Lung microvascular endothelial cell (primary cell): ENCODE measurements around the gene ZC2HC1B. TPM values are rescaled to one million over a fixed set of nuclear protein-coding genes. Genes with fewer than 3 reads are reported as not detected.
"Not testable (repeated sequence)": the region's sequence is repeated elsewhere in the genome, so short reads cannot be mapped to it uniquely, and the experiment has no call there.

Source experiments
- DNase-seq, 2 donors: peaks; one replicate each; pipeline versions ENCODE4 v3.0.0 to v3.0.0-alpha.2; 2010; ENCODE audit warnings: low read depth in 2 of 2
- total RNA-seq: library from RNA; depleted of rRNA; stranded (reverse); fragments of >200 nt; gene quantifications from 2 replicates; pipeline ENCODE4 v1.2.1, GENCODE V29; 2014

The ZC2HC1B gene, protein sequence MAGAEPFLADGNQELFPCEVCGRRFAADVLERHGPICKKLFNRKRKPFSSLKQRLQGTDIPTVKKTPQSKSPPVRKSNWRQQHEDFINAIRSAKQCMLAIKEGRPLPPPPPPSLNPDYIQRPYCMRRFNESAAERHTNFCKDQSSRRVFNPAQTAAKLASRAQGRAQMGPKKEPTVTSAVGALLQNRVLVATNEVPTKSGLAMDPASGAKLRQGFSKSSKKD
- not detected in 2 replicates for total RNA-seq

DNA sequence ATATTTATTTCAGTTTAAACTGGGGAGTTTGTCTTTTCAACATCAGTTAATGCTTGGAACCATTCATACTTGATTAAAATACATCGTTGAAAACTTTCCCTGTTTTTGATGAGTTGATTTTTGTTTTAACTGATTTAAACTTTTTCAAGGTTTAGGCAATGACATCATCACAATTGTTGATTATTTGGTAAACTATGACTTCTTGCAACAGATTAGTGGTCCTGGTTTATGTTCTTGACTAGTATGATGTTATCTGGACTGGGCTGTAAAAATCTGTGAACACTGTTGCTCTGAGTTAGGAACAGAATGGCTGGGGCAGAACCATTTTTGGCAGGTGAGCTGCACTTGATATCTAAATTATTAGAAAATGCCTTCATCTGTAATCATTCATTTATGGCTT, at the start of gene ZC2HC1B:
Gene ZC2HC1B, plus strand, starts transcription at position 241 of the 400 bp plus-strand sequence. Its CDS starts 66 bp downstream, at position 307.
- no peak for DNase-seq

DNA sequence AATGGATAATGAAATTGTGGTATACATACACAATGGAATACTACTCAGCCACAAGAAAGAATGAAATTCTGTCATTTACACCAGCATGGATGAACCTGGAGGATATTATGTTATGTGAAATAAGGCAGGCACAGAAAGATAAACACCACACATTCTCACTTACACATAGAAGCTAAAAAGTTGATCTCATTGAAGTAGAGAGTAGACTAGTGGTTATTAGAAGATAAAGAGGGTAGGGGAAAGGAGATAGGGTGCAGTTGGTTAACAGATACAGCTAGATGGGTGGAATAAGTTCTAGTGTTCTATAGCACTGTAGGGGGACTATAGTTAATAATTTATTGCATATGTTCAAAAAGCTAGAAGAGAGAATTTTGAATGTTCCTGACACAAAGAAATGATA, 46.7 kb upstream of the ZC2HC1B start:
- no peak for DNase-seq

DNA sequence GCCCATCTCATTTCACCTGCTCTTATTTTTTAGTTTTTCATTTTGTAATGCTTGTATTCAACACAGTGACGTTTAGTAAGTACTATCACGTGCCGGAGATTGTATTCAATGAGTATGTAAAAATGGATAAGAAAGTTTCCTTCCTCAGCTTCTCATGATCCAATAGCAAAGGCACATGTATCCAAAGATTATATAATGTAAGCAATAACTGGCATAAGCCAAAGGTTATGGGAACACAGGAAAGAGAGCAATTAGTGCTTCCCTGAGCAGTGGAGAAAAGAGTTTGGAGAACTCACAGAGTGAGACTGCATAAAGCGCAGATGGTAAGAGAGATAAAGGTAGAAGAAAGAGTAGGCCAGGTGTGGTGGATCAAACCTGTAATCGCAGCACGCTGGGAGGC, 42.9 kb upstream of the ZC2HC1B start:
- DNase-seq: peak; percentile 68 to 83

DNA sequence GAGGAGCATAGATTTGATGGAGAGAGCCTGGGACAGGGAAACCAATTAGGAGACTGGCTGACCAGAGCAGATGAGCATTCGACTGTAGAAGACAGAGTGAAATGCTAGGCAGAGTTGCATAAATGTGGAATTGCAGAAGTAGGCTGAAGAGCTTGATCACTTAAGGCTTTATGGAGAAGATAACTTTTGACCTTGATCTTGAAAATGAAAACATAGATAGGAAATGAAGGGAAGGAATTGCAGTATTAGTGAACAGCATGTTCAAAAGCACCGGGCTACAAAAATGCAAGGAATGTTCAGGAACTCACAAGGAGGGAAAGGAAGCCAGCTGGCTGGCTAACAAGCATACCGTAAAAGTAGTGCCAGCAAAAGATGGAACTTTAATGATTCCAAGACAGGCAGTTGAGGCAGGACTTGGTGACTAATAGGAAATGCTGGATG, 41.7 kb upstream of the ZC2HC1B start:
- peak in 1 of 2 donors; percentile 81 for DNase-seq

DNA sequence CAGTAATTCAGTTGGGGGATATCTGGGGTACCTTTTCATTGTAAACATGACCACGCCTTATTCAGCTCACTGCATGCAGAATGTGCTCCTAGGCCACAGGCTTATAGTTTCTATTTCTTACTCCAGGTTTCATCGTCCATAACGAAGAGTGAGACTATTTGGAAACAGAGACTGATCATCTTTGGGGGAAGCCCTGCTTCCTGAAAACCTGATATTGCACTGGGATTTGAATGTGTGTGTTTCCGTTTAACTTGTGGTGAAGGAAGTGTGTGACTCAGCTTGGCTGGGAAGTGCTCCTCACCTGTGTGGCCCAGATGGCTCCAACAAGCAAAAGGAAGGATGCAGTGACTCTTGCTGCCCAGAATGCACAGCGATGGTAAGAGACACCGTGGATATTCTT, 40.7 kb upstream of the ZC2HC1B start:
- DNase-seq: peak; percentile 77 to 94

DNA sequence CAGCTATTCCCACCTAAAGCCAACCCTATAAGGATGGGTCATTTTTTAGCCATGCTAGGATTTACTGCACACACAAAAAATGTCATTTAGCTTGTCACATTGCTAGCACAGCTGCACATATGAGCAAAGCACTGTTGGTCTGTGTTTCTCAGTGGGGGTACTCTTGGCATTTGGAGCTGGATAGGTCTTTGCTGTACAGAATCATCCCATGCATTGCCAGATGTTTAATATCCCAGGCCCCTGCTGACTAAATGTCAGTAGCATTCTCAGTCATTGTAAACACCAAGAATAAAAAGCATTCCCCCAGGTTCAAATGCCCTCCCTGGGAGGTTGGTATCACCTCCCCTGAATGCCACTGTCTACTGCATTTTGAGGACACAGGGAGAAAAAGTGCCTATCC, 35.7 kb upstream of the ZC2HC1B start:
- DNase-seq: no peak

DNA sequence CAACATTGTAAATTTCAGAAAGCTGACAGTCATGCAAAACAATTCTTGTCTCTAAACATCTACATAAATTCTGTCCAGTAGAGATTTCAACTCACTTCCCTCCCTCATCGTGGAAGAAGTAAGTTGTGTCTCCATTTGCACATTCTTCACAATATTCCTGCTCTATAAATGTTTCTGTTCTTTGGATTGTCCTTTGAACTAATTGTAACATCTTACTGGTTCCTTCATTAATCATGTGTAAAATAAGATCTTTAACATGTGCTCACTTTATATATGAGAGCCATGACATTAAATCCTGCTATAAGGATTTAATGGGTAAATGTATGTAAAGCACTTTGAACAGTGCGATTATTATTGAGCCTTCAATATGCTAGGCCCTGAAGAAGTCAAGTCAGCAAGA, 28.1 kb upstream of the ZC2HC1B start:
- DNase-seq: no peak

DNA sequence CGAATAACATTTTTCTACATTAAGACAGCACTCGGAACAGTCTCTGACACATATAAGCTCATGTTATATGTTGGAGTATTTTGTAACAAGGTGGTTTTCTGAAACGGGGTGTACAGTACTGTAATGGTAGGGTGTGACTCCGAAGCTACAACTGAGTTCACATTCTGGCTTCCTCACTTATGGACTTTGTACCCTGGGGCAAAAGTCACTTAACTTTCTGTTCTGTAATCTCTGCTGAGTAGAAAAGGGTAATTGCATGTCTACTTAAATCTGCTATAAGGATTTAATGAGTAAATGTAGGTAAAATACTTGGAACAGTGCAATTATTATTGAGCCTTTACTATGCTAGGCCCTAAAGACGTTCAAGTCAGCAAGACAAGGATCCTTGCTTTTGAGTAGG, 25.9 kb upstream of the ZC2HC1B start:
- no peak for DNase-seq

DNA sequence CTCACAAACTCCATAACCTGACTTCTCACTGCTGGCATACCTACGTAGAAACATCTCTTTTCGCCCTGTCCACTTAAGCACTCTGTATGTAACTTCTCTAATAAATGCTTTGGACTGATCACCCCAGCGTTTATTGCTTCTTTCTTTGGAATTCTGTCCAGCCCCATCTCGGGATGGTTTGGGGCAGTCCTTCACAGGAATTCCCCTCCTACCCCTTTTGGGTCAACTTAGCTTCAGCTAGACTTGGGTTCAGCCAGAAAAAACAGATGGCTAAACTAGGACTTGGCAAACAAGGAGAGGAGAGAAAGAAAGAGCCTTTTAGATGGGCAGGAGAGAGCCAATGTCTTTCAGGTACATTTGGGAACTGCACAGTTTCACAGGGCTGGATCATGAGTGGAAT, 25.1 kb upstream of the ZC2HC1B start:
- DNase-seq: no peak

DNA sequence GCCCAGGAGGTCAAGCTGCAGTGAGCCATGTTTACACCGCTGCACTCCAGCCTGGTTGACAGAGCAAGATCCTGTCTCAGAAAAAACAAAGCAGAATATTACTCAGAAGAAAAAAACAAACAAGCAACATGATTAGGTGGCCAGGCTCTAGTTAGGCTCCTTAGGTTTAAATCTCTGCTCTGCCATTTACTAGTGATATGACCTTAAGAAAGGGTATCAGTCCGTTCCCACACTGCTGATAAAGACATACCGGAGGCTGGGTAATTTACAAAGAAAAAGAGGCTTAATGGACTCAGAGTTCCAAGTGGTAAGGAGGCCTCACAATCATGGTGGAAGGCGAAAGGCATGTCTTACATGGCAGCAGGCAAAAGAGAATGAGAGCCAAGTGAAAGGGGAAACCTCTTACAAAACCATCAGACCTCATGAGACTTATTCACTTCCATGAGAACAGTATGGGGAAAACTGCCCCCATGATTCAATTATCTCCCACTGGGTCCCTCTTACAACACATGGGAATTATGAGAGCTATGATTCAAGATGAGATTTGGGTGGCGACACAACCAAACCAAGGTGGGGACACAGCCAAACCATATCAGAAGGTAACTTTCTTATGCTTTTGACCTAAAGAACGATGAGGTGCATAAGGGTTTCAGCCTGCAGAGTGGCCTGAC, 23.5 kb upstream of the ZC2HC1B start:
- DNase-seq: no peak

DNA sequence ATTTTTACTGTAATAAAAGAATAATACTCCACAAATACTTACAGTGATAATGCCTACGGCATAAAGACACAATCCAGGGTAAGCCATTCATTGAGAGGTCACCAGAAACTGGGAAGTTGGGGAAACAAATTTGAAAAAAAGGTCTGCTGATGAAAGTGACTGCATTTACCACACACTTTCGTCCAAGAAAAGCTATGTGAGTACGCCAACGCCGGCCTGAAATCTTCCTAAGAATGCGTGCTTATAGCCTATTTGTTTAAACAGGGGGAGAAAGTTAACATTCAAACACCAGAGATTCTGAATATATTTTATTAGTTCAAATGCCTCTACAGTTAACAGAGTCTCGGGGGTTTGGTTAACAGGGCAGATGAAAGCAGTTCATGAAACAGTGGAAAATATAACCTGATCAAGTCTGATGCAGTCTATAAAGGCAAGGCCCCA, 21.8 kb upstream of the ZC2HC1B start:
- DNase-seq: no peak

DNA sequence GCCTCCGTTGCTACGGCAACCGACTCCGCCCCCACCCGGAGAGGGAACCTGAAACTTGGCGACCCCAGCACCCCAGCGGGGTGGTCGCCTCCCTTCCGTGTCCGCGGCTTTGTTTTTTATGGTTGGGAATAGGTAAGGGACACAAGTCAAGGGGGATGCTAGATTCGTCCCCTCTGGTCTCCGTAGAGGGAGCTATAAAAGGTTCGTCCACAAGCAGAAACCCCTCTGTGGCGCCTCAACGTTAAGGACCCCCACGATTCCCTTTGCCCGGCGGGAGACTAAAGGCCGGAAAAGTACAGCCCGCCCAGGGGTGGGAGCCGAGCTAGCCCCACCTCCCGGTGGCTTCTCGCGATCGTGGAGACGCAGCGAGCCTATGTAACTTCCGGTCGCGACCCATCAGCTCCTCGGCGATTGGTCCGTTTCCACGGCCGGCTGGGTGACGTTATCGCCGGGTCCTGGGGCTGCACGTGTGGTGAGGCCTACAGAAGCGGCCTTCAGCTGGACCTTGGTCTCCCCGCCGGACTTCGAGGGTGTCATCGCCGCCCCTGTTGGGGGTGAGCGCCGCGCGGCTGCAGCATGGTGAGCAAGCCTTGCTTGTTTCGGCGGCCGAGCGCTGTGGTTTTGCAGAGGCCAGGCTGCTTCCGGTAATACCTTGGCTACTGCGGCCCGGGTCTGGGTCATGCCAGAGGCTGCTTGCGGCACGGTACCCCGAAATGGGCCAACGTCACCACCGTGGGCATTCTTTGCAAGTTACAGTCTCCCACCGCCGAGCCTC, 21.2 kb upstream of the ZC2HC1B start, which contains the start of gene LTV1:
Gene LTV1, plus strand, starts transcription at position 437 of the 775 bp plus-strand sequence. Its CDS starts 140 bp downstream, at position 577.
- DNase-seq: peak; percentile 97 to 98

DNA sequence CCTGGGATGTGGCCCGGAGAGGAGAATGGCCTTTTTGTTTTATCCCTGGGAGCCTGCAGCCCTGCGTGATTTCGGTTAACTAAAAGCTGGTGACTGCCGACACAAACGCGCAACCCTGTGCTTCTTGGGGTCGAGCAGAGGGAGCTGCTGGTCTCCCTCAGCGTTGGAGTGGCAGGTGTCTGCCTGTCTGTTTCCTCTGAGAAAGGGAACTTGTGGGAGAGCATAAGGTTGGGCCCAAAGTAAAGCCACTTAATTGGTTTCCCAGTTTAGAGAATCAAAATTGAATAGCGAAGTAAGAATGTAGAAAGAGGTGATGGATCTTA, 20.6 kb upstream of the ZC2HC1B start:
- no peak for DNase-seq

DNA sequence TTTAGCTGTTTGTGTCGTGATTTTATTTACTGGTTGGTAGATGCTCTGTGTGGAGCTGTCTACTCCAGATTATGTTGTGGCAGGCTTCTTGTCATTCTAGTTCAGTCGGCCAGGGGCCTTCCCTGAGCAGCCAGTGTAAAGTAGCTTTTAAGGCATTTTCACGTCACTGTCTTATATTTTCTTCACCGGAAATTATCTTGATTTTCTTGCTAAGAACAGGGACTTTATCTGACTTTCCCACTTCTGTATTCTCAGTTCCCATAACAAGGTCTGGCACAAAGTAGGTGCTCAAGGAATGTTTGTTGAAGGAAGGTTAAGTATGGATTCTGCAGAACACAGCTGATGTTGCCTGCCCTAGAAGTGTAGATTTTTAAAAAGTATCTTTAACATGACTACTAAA, 20.3 kb upstream of the ZC2HC1B start:
- DNase-seq: peak; percentile 15 to 20

DNA sequence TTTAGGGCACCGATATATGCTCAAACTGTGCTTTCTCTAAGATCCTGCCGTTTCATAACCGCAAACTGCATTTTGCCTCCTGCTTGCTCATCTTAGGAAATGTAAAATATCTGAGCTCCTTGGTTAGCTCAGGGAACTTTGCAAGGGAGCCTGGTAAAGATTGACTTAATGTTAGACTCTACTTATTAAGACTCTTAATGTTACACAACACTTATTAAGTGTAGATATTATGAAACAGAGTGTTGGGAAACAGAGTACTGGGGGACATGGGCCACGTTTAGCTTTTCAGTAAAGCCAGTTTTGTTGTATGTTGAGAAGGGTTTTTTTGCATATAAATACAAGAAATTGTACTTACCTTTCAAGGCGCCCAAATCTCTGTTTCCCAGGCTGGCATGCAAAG, 19.2 kb upstream of the ZC2HC1B start:
- DNase-seq: no peak

DNA sequence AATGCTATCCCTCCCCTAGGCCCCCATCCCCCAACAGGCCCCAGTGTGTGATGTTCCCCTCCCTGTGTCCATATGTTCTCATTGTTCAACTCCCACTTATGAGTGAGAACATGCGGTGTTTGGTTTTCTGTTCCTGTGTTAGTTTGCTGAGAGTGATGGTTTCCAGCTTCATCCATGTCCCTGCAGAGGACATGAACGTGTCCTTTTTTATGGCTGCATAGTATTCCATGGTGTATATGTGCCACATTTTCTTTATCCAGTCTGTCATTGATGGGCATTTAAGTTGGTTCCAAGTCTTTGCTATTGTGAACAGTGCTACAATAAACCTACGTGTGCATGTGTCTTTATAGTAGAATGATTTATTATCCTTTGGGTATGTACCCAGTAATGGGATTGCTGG, 12.6 kb upstream of the ZC2HC1B start:
- DNase-seq: not testable (repeated sequence)

DNA sequence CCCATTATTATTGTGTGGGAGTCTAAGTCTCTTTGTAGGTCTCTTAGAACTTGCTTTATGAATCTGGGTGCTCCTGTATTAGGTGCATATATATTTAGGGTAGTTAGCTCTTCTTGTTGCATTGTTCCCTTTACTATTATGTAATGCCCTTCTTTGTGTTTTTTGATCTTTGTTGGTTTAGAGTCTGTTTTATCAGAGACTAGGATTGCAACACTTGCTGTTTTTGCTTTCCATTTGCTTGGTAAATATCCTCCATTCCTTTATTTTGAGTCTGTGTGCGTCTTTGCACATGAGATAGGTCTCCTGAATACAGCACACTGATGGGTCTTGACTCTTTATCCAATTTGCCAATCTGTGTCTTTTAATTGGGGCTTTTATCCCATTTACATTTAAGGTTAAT, 9.2 kb upstream of the ZC2HC1B start:
- not testable (repeated sequence) for DNase-seq

DNA sequence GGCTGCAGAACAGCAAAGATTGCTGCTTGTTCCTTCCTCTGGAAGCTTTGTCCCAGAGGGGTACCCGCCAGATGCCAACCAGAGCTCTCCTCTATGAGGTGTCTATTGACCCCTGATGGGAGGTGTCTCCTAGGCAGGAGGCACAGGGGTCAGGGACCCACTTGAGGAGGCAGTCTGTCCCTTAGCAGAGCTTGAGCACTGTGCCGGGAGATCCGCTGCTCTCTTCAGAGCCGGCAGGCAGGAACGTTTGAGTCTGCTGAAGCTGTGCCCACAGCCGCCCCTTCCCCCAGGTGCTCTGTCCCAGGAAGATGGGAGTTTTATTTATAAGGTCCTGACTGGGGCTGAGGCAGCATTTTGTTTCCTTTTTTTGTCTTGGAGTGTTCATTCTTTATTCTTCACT, 7.5 kb upstream of the ZC2HC1B start:
- not testable (repeated sequence) for DNase-seq

DNA sequence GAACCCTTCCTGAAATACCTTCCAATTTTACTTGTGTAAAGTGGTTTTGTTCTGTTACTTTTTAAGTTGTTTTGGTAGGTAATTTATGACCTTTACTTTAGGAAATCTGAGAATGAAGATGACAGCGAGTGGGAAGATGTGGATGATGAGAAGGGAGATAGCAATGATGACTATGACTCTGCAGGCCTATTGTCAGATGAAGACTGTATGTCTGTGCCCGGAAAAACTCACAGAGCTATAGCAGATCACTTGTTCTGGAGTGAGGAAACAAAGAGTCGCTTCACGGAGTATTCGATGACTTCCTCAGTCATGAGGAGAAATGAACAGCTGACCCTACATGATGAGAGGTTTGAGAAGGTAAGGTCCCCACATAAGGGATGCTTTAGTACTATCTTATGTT, 6.6 kb upstream of the ZC2HC1B start:
- DNase-seq: no peak

DNA sequence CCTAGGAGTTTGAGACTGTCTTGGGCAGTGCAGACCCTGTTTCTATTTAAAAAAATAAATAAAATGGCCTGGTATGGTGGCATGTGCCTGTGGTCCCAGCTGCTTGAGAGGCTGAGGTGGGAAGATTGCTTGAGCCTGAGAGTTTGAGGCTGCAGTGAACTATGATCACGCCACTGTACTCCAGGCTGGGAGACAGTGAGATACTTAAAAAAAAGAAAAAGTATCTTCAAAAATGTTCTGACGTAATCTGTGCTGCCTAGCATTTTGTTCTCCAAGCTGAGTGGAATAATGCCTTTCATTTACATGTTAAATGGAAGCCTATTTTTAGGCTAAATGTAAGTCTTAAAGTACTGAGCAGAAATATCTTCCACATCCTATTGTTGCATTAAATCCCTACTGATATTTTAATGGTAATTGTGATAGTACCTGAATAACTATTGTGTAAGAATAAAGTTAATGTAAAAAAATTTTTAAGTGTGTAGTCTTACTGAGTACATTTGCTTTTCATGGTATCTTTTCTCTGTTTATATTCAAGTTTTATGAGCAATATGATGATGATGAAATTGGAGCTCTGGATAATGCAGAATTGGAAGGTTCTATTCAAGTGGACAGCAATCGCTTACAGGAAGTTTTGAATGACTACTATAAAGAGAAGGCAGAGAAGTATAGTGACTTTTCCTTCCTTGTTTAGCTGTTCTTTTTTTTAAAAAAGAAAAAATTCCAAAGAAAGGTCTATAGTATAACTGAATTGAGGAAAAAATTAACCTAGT, 4.2 kb upstream of the ZC2HC1B start:
- no peak for DNase-seq

DNA sequence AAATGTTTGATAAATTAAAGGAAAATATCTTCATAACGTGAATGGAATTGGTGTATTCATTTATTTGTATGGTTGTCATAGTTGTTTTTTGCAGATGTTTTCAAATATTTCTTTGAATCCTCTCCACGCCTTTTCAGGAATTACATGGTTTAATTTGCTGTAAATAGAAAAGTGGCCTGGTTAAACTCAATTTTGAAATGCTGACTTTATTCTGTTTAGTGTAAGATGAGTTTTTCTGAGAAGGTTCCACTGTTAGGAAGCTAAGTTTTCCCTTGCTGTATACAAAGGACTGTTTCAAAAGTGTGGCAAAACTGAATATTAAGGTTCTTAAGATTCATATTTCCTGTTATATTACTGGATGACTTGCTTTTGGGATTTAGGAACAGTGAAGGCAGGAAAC, 503 bp upstream of the ZC2HC1B start:
- DNase-seq: no peak

DNA sequence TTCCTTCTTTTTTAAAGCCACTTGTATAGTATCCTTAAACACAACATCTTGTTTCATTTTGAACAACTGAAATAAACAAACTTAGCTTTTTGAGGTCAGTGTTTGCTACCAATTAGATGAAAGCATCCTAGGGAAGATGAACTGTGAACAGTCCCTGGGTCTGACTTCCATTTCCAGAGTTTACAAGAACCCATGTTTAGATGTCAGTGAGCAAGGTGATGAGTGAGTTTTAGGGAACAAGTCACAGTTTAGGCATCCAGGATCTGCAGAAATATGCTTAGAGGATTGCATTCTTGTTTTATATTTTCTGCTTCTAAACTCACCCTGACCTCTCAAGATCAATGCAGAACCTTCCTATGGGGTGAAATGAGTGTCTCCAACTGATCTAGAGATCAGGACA, 3.0 kb downstream of the ZC2HC1B start:
- no peak for DNase-seq
